ENCODE data around the gene EIF4EBP3.
"Not testable (repeated sequence)": the region's sequence is repeated elsewhere in the genome, so short reads cannot be mapped to it uniquely, and the experiment has no call there.

The EIF4EBP3 gene

DNA sequence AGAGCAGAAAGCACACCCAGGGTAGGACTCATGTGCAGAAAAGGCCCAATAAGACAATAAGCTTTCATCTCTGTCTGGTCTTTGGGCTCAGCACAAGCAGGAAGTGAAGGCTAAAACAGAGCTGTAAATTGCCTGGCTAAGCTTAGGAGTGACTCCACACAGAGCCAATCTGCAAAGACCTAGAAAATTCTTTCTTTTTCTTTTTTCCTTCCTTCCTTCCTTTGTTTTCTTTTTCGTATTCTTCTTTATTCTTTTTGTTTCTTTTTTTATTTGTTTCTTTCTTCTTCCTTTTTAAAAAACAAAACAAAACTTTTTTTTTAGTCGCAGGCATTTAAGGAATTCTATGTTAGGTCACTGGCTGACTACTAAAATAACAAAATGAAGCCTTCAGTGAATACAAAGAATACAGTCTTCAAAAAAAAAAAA lies 29.3 kb downstream of the EIF4EBP3 start:
- Mint-ChIP-seq H3K4me1 (ENCODE audit: low read depth) (peaks cover 9% of the 10 kb centered on the region), H3K27me3 (ENCODE audit: low read depth) (peaks cover 16% of the 10 kb centered on the region), H3K36me3 (ENCODE audit: low read depth) (peaks cover 2% of the 10 kb centered on the region), H3K4me3 (no peak overlapping the region), H3K9me3 (no peaks in the 10 kb centered on the region), H3K27ac (no peak overlapping the region)

DNA sequence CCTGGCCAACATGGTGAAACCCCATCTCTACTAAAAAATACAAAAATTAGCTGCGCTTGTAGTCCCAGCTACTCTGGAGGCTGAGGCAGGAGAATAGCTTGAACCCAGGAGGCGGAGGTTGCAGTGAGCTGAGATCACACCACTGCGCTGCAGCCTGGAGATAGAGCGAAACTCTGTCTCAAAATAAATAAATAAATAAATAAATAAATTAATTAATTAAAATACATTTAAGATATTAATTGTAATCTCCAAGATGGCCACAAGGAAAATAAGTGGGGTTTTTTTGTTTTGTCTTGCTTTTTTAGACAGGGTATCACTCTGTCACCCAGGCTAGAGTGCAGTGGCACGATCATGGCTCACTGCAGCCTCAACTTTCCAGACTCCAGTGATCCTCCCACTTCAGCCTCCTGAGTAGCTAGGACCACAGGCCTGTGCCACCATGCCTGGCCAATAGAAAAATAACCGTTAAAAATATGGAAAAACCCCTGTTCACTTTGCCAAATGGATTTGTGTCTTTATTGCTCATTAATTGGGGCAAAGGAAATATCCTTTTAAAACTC lies 31.8 kb downstream of the EIF4EBP3 start:
- H3K4me1 Mint-ChIP-seq (ENCODE audit: low read depth); H3K36me3 Mint-ChIP-seq (ENCODE audit: low read depth); H3K27ac Mint-ChIP-seq; H3K9me3 Mint-ChIP-seq; H3K4me3 Mint-ChIP-seq: not testable (repeated sequence)
- H3K27me3 Mint-ChIP-seq (ENCODE audit: low read depth), result peaks cover 29% of the 10 kb centered on the region

DNA sequence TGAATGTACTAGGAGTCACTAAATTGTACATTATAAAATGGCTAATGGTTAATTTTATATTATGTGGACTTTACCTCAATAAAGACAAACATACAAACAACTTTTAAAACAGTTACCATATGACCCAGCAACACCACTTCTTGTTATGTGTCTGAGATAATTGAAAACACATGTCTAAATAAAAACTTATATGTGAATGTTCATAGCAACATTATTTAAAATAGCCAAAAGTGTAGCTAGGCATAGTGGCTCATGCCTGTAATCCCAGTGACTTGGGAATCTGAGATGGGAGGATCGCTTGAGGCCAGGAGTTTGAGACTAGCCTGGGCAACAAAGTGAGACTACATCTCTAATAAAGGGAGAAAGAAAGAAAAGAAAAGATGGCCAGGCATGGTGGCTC lies 40.0 kb downstream of the EIF4EBP3 start:
- Mint-ChIP-seq H3K27me3 (ENCODE audit: low read depth) (peaks cover 22% of the 10 kb centered on the region), H3K36me3 (ENCODE audit: low read depth) (no peaks in the 10 kb centered on the region), H3K4me1 (ENCODE audit: low read depth) (no peaks in the 10 kb centered on the region), H3K27ac (no peak overlapping the region), H3K9me3 (no peaks in the 10 kb centered on the region), H3K4me3 (no peak overlapping the region)

DNA sequence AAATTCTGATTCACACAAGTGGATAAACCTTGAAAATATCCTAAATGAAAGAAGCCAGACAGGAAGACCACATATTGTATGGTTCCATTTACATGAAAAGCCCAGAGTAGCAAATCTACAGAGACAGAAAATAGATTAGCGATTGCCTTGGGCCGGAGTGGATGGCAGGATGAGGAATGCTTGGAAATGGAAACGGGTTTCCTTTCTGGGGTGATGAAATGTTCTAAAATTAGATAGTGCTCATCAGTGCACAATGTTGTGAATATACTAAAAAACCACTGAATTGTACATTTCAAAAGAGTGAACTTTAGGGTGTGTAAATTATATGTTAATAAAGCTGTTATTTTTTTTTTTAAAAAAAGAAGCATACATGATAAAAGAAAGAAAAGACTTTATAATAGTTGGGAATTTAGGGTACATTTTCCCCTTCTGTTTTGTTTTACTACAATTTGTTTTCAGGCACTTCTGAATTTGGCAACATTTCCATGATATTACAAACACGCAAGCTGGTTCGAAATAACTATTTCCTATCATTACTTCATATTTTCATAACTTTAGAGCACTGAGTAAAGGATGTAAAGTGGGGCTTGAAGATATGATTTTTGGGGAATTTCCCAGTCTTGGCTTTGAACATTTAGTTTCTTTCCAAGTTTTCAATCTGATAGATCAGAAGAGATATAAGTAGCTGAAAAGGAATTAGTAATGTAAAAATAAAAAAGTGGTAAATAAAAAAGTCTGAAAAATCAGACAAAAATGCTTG lies 41.0 kb downstream of the EIF4EBP3 start:
- Mint-ChIP-seq H3K4me3 (no peak overlapping the region), H3K4me1 (ENCODE audit: low read depth) (no peaks in the 10 kb centered on the region), H3K27me3 (ENCODE audit: low read depth) (peaks cover 17% of the 10 kb centered on the region), H3K36me3 (ENCODE audit: low read depth) (no peaks in the 10 kb centered on the region), H3K27ac (no peak overlapping the region), H3K9me3 (no peaks in the 10 kb centered on the region)

DNA sequence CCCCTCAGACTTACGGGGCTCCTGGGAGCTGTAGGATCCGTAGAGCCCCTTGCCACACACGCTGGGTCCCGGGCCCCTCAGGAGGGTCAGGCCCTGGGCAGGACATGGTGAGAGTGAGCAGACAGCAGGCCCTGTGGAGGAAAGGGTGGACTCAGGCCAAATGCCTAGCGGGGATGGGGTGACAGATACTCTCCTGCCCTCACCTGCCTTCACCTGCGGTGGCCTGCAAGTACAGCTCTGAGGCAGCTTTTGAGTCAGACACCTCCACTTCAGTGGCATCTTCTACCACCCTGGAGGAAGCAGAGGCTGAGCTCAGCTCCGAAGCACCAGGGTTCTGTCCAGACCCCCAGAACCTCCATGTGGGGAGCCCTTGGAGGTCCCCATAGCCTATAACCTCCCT lies 43.4 kb downstream of the EIF4EBP3 start:
- Mint-ChIP-seq H3K4me1 (ENCODE audit: low read depth) (no peaks in the 10 kb centered on the region), H3K4me3 (no peak overlapping the region), H3K36me3 (ENCODE audit: low read depth) (no peaks in the 10 kb centered on the region), H3K27ac (no peak overlapping the region), H3K9me3 (no peaks in the 10 kb centered on the region), H3K27me3 (ENCODE audit: low read depth) (peaks cover 12% of the 10 kb centered on the region)

DNA sequence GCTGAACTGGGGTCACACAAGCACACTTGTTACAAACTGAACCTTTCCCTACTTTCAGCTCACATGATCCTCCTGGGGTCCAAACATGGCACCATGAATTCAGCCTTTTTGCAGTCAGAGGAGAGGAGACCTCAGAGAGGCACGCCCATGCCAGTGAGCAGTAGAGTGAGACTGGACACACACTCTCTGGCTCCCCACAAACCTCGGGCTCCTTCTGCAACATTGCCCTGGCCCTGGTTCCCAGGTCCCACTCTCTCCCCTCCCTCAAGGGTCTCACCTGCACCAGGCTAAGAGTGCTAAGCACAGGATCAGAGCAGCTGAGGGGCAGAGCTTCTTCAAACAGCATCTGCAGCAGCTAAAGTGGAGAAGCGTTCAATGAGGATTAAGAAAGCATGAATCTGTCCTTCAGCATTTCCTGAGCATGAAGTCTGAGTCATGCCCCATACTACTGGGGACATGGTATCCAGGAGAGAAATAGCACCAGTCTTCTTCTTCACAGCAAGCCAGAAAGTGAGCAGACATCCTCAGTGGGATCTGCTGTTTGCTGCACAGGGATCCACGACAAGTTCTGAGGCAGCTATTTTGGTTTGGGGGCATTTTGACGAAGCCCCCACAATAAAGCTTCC lies 44.4 kb downstream of the EIF4EBP3 start:
- no peaks in the 10 kb centered on the region for H3K36me3 Mint-ChIP-seq (ENCODE audit: low read depth)
- no peak overlapping the region for H3K27ac Mint-ChIP-seq
- peaks cover 2% of the 10 kb centered on the region for H3K27me3 Mint-ChIP-seq (ENCODE audit: low read depth)
- H3K9me3 Mint-ChIP-seq, result no peaks in the 10 kb centered on the region
- no peaks in the 10 kb centered on the region for H3K4me1 Mint-ChIP-seq (ENCODE audit: low read depth)
- no peak overlapping the region for H3K4me3 Mint-ChIP-seq

DNA sequence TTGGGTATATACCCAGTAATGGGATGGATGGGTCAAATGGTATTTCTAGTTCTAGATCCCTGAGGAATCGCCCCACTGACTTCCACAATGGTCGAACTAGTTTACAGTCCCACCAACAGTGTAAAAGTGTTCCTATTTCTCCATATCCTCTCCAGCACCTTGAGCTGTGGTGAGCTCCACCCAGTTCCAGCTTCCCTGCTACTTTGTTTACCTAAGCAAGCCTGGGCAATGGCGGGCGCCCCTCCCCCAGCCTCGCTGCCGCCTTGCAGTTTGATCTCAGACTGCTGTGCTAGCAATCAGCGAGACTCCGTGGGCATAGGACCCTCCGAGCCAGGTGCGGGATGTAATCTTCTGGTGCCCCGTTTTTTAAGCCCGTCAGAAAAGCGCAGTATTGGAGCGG lies 45.6 kb downstream of the EIF4EBP3 start:
- not testable (repeated sequence) for H3K27ac Mint-ChIP-seq; H3K36me3 Mint-ChIP-seq (ENCODE audit: low read depth); H3K9me3 Mint-ChIP-seq

DNA sequence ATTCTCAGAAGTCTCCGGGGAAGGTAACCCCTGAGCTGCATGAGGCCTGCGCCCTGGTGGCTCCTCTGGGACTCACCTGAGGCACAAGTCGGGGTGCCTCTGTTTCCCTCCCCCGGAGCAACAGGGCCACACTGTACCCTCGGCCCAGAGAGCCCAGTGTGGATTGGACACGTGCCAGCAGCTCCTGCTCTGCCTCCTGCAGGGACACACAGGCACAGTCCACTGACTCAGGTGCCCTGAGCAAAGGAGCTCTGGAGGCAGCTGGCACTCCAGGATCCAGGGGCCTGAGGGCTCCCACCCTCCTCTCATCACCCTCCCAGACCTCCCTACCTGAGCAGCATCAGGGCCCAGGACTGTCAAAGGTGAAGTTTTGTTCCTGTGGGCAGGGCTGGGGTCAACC lies 46.7 kb downstream of the EIF4EBP3 start:
- no peaks in the 10 kb centered on the region for H3K9me3 Mint-ChIP-seq
- no peak overlapping the region for H3K27ac Mint-ChIP-seq

More for the DNA sequence above, 45.6 kb downstream of the EIF4EBP3 start:
- not testable (repeated sequence) for H3K27me3 Mint-ChIP-seq (ENCODE audit: low read depth); H3K4me1 Mint-ChIP-seq (ENCODE audit: low read depth); H3K4me3 Mint-ChIP-seq

DNA sequence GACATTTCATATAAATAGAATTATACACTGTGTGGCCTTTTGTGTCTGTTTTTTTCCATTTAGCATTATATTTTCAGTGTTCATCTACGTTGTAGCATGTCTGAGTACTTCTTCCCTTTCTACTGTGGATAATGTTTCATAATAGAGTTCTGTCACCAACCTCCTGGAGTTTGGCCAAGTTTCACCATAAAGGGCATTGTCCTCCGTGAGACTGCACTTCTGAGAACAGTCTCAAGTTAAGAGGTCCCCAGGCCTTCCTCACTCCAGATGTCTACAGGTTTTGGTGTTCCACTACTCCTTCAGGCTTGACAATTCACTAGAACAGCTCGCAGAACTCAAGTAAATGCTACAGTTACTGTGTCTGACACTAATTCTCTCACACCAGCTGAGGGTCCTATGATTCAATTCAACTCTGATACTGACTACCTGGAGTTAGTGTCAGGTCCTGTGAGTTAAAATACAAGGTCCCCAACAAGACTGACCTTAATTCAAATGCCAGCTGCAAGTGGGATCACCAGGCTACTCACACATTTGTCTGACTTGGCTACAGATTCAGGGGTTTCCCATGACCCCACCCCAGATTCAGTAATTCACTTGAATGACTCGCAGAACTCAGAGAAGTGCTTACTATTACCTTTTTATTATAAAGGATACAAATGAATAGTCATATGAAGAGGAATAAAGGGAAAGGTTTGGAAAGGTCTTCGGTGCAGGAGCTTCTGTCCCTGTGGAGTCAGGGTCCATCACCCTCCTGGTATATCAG lies 48.3 kb downstream of the EIF4EBP3 start:
- Mint-ChIP-seq H3K36me3 (ENCODE audit: low read depth) (no peaks in the 10 kb centered on the region), H3K27ac (no peak overlapping the region), H3K27me3 (ENCODE audit: low read depth) (no peaks in the 10 kb centered on the region), H3K9me3 (no peaks in the 10 kb centered on the region), H3K4me3 (no peak overlapping the region), H3K4me1 (ENCODE audit: low read depth) (no peaks in the 10 kb centered on the region)

More for the DNA sequence above, 46.7 kb downstream of the EIF4EBP3 start:
- Mint-ChIP-seq H3K36me3 (ENCODE audit: low read depth) (no peaks in the 10 kb centered on the region), H3K4me3 (no peak overlapping the region), H3K4me1 (ENCODE audit: low read depth) (no peaks in the 10 kb centered on the region), H3K27me3 (ENCODE audit: low read depth) (no peaks in the 10 kb centered on the region)

DNA sequence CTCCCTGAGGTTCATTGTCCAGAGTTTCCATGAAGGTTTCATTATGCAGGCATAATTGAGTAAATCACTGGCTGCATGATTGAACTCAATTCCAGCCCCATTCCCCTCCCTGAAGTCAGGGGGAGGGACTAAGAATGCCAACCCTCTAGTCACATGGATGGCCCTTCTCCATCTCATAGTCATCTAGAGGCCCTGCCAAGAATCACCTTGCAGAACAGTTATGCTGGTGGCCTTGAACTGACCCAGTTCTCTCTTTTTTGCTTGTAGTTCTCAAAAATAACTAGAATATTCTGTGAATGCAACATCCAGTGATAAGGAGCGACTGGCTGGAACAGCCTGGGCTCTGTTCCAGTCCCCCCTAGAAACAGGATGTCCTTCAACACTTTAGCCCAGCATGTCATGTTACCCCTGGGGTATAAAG lies 48.9 kb downstream of the EIF4EBP3 start:
- Mint-ChIP-seq H3K36me3 (ENCODE audit: low read depth) (no peaks in the 10 kb centered on the region), H3K4me1 (ENCODE audit: low read depth) (no peaks in the 10 kb centered on the region), H3K4me3 (no peak overlapping the region), H3K27me3 (ENCODE audit: low read depth) (no peaks in the 10 kb centered on the region), H3K27ac (no peak overlapping the region), H3K9me3 (no peaks in the 10 kb centered on the region)

DNA sequence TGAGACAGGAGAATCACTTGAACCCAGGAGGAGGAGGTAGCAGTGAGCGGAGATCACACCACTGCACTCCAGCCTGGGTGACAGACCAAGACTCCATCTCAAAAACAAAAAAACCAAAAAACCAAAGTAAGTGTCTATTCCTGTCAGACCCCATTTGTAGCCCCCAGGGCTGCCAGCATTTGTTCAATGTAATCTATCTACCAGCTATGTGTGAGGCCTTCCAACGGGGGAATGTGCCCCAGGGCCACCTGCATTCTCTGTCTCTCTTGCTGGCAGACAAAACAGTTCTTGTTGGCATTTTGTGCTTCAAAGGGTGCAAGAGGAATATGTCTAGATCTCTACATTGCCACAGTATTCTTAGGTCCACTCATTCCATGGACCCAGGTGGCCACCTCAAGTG lies 51.4 kb downstream of the EIF4EBP3 start:
- no peak overlapping the region for H3K4me3 Mint-ChIP-seq
- no peaks in the 10 kb centered on the region for H3K4me1 Mint-ChIP-seq (ENCODE audit: low read depth)
- no peaks in the 10 kb centered on the region for H3K9me3 Mint-ChIP-seq
- no peak overlapping the region for H3K27ac Mint-ChIP-seq
- H3K27me3 Mint-ChIP-seq (ENCODE audit: low read depth), result no peaks in the 10 kb centered on the region
- no peaks in the 10 kb centered on the region for H3K36me3 Mint-ChIP-seq (ENCODE audit: low read depth)
